H54 (cell line): ENCODE results near the gene TMEM198.
A peak's percentile ranks its signal among the peaks of the same experiment; 100 is the strongest.

Experiments
- DNase-seq: peaks from one replicate; pipeline ENCODE4 v3.0.0; 2011; ENCODE audit warnings: low spot score, mixed read lengths; ENCODE audit not compliant: insufficient read length
- FAIRE-seq: peaks from 3 replicates; lab custom pipeline; 2011; peaks lifted over from hg19 to GRCh38; lab: Jason Lieb, UNC
- POLR2A ChIP-seq: IDR thresholded peaks from 2 replicates; pipeline ENCODE4 v1.6.1; 2011; ENCODE audit warnings: low read depth, mild to moderate bottlenecking, low read length

Gene TMEM198

GRCh38 chr2:219543596-219544358 lies at the start of gene TMEM198, which contains the start of gene CHPF:
Gene TMEM198 (plus strand): TSS chr2:219544028. CDS start chr2:219544728, 700 bp downstream.
Gene CHPF (minus strand): TSS chr2:219543809. CDS start chr2:219543538, 271 bp downstream.
- FAIRE-seq (no peak), DNase-seq (peak; percentile 98)
- TF ChIP-seq POLR2A: peak; percentile 42; the same call in 1 of the 2 replicates

GRCh38 chr2:219494952-219495530 lies 48.8 kb upstream of the TMEM198 start:
- no peak for TF ChIP-seq POLR2A
- FAIRE-seq (no peak), DNase-seq (no peak)

- no peak for TF ChIP-seq POLR2A
- DNase-seq: no peak
- no peak for FAIRE-seq
Measured at GRCh38 chr2:219495531-219496122, 48.2 kb upstream of the TMEM198 start.

- TF ChIP-seq POLR2A: no peak
- DNase-seq: no peak
- FAIRE-seq: no peak
Measured at GRCh38 chr2:219496247-219496824, 47.5 kb upstream of the TMEM198 start.

GRCh38 chr2:219496825-219497494 lies 46.9 kb upstream of the TMEM198 start:
- FAIRE-seq: no peak
- no peak for DNase-seq
- no peak for TF ChIP-seq POLR2A

- TF ChIP-seq POLR2A: peak; percentile 85
- FAIRE-seq: peak; percentile 11
- peak; percentile 96 for DNase-seq
Measured at GRCh38 chr2:219497495-219498279, 46.1 kb upstream of the TMEM198 start.

- peak; percentile 84 for TF ChIP-seq POLR2A
- DNase-seq: peak; percentile 99
- FAIRE-seq: peak; percentile 78
Measured at GRCh38 chr2:219498280-219499057, 45.4 kb upstream of the TMEM198 start, which contains the start of gene GMPPA. Gene GMPPA (plus strand): TSS chr2:219498891. CDS start chr2:219499976, 1,085 bp downstream.

- no peak for DNase-seq
- FAIRE-seq: no peak
- TF ChIP-seq POLR2A: no peak
Measured at GRCh38 chr2:219499058-219499307, 44.8 kb upstream of the TMEM198 start.

- no peak for TF ChIP-seq POLR2A
- no peak for FAIRE-seq
- no peak for DNase-seq
Measured at GRCh38 chr2:219499555-219499954, 44.3 kb upstream of the TMEM198 start.

- TF ChIP-seq POLR2A: no peak
- FAIRE-seq (no peak), DNase-seq (no peak)
Measured at GRCh38 chr2:219500135-219500534, 43.7 kb upstream of the TMEM198 start.

- DNase-seq: no peak
- FAIRE-seq: no peak
- no peak for TF ChIP-seq POLR2A
Measured at GRCh38 chr2:219501849-219502248, 42.0 kb upstream of the TMEM198 start.

- DNase-seq (no peak), FAIRE-seq (no peak)
- no peak for TF ChIP-seq POLR2A
Measured at GRCh38 chr2:219502618-219503017, 41.2 kb upstream of the TMEM198 start.
